Adrenal gland (tissue), 12 donors: ENCODE results near the gene ITPR3. TPM values are rescaled to one million over a fixed set of nuclear protein-coding genes. Genes with fewer than 3 reads are reported as not detected.

Source experiments
- DNase-seq, 7 donors: peaks; one replicate each; pipeline ENCODE4 v3.0.0-alpha.2; 2019 to 2020
- H3K27ac ChIP-seq, 5 donors: fragments of 200-600 bp; sonication (generic) in 4 of 5; 1 replicate in 3 of 5; 2 replicates in 2 of 5; pipeline versions ENCODE4 v1.5.1 to v1.8.0; 2016 to 2020; ENCODE audit warnings: mild to moderate bottlenecking in 1 of 5
- H3K27me3 ChIP-seq: fragments of 200-600 bp; 2 replicates; pipeline ENCODE4 v1.8.0; 2021
- H3K36me3 ChIP-seq, 2 donors: fragments of 200-600 bp; replicated peaks in 1 of 2; 1 replicate in 1 of 2; 2 replicates in 1 of 2; pipeline versions ENCODE4 v1.5.1 to v1.8.0; 2018 to 2022
- H3K4me1 ChIP-seq, 2 donors: fragments of 200-600 bp; replicated peaks in 1 of 2; 1 replicate in 1 of 2; 2 replicates in 1 of 2; pipeline versions ENCODE4 v1.5.1 to v1.8.0; 2018 to 2021
- H3K4me3 ChIP-seq, 4 donors: fragments of 200-600 bp; sonication (generic) in 3 of 4; one replicate each; pipeline ENCODE4 v1.5.1; 2016 to 2018
- H3K9me3 ChIP-seq, 3 donors: fragments of 200-600 bp; sonication (generic) in 1 of 3; replicated peaks in 1 of 3; 1 replicate in 2 of 3; 2 replicates in 1 of 3; pipeline versions ENCODE4 v1.5.1 to v1.8.0; 2016 to 2021
- POLR2A ChIP-seq, 2 donors: fragments of 450-650 bp; IDR thresholded peaks; one replicate each; pipeline ENCODE4 v1.6.1; 2017; ENCODE audit warnings: antibody characterized with exemption in 2 of 2, mild to moderate bottlenecking in 2 of 2, moderate library complexity in 1 of 2
- WGBS, 4 donors: extraction: QIAGEN DNeasy Blood & Tissue Kit in 2 of 4; methylation state at CpG; one replicate each; pipeline versions ENCODE4 v1.1.5 to v1.1.7; 2013 to 2017; 5-methylcytosine and 5-hydroxymethylcytosine counted together
- intact Hi-C, 2 donors: fragments of 100-400 bp; cut with DNase I; formaldehyde crosslinking; loops; one replicate each; pipeline versions ENCODE4 v1.14.1 to v1.15.0; 2022 to 2023
- polyA plus RNA-seq, 3 donors: library from polyadenylated mRNA; stranded (reverse); fragments of 200-250 nt in 2 of 3; fragments of 350-450 nt in 1 of 3; fragmentation: Illumina TruSeq in 1 of 3; extraction: RNeasy Lipid Tissue Mini Kit (QIAGEN cat#74804) in 1 of 3; gene quantifications; one replicate each; pipeline ENCODE4 v1.2.3, GENCODE V29; 2013 to 2014
- total RNA-seq, 9 donors: library from RNA; depleted of rRNA in 4 of 9; stranded (reverse); fragments of >200 nt in 4 of 9; fragments of 120-200 nt in 1 of 9; fragmentation: NEBNext Ultra II Directional in 1 of 9; extraction: Animal tissue kit (Norgen Biotek cat#: 25700) in 1 of 9; gene quantifications; one replicate each; pipeline versions ENCODE4 v1.1.0 to v1.2.4, GENCODE V29; 2013 to 2023
- TF ChIP-seq, protein P1 (sequence below), 6 experiments: fragments of 450-650 bp in 4 of 6; fragments of 200-600 bp in 2 of 6; sonication (generic) in 1 of 6; IDR thresholded peaks; 1 replicate in 5 of 6; 2 replicates in 1 of 6; pipeline versions ENCODE4 v1.5.1 to v1.8.0; 2016 to 2021; ENCODE audit warnings: antibody characterized with exemption in 6 of 6, mild to moderate bottlenecking in 2 of 6, moderate library complexity in 1 of 6
- donor health status: healthy with polysubstance abuse.
- donor health status: Bipolar disorder and iron deficiency.
- donor health status: DM: yes; HTN: yes; CAD: no.
- donor health status: DM: no; HTN: no; CAD: no.
- donor health status: DM: no; HTN: no; CAD: no.
- donor health status: DM: yes; HTN: yes; CAD: no.

The ITPR3 gene
- total and polyA plus RNA-seq, 12 donors, result 1.3 to 38.1 (median 23.9) TPM

DNA sequence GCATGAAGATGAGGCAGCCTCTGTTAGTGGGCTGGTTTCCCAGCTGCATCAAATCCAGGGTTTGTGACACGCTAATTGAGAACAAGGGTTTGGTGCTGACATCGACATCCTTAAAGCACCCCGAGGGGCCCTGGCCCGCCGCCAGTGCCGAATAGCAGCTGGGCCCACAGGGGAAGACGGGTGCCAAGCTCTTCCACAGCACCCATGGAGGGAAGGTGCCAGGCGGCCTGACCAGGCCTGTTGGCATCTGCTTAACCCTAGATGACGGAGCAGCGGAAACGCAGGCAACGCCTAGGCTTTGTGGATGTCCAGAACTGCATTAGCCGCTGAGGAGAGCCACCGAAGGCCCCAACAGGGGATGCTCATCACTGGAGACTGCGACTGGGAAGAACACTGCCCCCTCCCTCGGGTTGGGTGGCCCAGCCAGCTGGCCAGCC is 74.3 kb downstream of the ITPR3 start:
- peak in 1 of 7 donors; percentile 61 for DNase-seq
- no peak for TF ChIP-seq POLR2A (IDR thresholded peaks at IDR 0.05)
- TF ChIP-seq, protein P1, sequence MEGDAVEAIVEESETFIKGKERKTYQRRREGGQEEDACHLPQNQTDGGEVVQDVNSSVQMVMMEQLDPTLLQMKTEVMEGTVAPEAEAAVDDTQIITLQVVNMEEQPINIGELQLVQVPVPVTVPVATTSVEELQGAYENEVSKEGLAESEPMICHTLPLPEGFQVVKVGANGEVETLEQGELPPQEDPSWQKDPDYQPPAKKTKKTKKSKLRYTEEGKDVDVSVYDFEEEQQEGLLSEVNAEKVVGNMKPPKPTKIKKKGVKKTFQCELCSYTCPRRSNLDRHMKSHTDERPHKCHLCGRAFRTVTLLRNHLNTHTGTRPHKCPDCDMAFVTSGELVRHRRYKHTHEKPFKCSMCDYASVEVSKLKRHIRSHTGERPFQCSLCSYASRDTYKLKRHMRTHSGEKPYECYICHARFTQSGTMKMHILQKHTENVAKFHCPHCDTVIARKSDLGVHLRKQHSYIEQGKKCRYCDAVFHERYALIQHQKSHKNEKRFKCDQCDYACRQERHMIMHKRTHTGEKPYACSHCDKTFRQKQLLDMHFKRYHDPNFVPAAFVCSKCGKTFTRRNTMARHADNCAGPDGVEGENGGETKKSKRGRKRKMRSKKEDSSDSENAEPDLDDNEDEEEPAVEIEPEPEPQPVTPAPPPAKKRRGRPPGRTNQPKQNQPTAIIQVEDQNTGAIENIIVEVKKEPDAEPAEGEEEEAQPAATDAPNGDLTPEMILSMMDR (IDR thresholded peaks at IDR 0.05), result no peak
- H3K4me3 ChIP-seq, result no peak overlapping the region
- no peaks in the 10 kb centered on the region for H3K9me3 ChIP-seq
- intact Hi-C loops, result loop anchor here (5.0 kb wide), 1 partner anchor 108 kb away; no protein-coding TSS in a partner anchor
- H3K27ac ChIP-seq, result peak overlapping the region in 2 of 5 donors; percentile 62 to 77
- H3K4me1 ChIP-seq, result peaks cover 11 to 33% of the 10 kb centered on the region in 2 donors
- H3K27me3 ChIP-seq, result no peaks in the 10 kb centered on the region
- WGBS, 4 donors, result 88 to 97% (median 92%) methylated on average over 6 to 16 of the region's 16 CpGs
- peaks cover 0 to 44% of the 10 kb centered on the region in 2 donors for H3K36me3 ChIP-seq

DNA sequence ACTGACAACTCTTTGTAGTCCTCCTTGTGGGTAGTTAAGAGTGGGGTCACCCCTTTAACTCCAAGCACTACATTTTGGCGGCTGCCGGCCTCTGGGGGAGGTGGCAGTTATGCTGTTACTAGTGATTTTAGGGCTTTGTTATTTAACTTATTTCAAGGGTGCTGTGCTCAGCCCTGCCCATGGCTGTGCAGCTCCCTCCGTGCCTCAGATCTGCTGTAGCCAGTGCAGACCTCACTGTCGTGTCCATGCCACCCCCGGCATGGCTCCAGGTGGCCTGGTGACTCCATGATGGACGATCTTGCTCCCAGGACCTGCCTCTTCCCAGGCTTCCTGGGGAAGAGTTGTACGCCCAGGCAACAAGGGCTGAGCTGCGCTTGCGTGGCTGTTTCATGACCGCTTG is 75.0 kb downstream of the ITPR3 start:
- Histone ChIP-seq H3K4me1 (peaks cover 11 to 33% of the 10 kb centered on the region in 2 donors), H3K27ac (peak overlapping the region in 3 of 5 donors; percentile 18 to 77 (median 62)), H3K4me3 (no peak overlapping the region), H3K9me3 (no peaks in the 10 kb centered on the region), H3K36me3 (peaks cover 0 to 40% of the 10 kb centered on the region in 2 donors), H3K27me3 (no peaks in the 10 kb centered on the region)
- DNase-seq, result peak in 1 of 7 donors; percentile 53
- TF ChIP-seq, protein P1 (IDR thresholded peaks at IDR 0.05), result no peak
- no peak for TF ChIP-seq POLR2A (IDR thresholded peaks at IDR 0.05)
- 86 to 92% (median 87%) methylated on average over 9 to 10 of the region's 10 CpGs for WGBS, 4 donors
- intact Hi-C loops, result loop anchor here (5.0 kb wide), 1 partner anchor 109 kb away; no protein-coding TSS in a partner anchor

DNA sequence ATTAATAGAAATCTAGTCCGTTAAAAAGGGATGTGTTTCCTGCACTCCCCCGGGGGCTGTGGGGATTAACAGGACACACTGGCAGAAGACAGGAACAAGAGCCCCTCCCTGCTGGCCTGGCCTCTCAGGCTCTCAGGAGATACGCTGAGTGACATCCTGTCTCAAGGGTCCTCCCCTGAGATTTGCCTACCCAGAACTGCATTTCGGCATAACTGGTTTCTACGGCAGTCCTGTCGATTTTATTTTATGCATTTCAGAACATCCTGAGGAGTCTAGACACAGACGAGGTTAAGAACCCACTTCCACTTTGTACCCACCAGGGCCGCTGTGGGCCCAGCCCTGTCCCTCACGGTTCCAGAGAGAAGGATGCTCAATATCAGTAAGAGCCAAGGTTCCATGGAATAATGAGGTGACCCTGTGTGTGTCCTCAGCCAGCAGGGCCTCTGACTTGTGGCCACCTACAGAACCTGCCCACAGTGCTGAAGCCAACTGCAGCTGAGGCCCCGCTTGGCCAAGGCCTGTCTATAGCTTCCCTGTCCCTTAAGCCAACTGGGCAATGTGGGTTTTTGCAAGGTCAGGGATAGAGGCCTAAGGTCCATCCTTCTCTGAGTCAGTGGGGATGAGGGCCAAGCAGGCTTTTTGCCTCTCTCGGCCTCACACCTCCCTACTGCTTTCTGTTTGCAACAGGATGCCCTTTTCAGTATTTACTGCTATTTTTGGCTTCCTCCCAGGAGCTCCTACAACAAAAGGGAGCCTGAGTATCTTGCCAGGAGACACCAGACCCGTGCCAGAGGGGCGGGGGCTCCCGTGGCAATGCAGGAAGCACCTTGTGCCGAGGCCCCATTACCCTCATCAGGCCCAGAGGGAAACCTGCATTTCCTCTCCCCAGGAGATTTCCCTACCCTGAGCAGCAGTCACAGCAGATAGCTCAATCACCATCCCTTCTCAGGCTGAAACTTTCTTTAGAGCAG is 75.7 kb downstream of the ITPR3 start:
- Histone ChIP-seq H3K4me1 (peaks cover 11 to 33% of the 10 kb centered on the region in 2 donors), H3K36me3 (peaks cover 0 to 32% of the 10 kb centered on the region in 2 donors), H3K4me3 (no peak overlapping the region), H3K27ac (peak overlapping the region in 4 of 5 donors; percentile 18 to 77 (median 51)), H3K27me3 (no peaks in the 10 kb centered on the region), H3K9me3 (no peaks in the 10 kb centered on the region)
- no peak for TF ChIP-seq POLR2A (IDR thresholded peaks at IDR 0.05)
- TF ChIP-seq, protein P1 (IDR thresholded peaks at IDR 0.05), result no peak
- intact Hi-C loops, result loop anchor here (5.0 kb wide), 1 partner anchor 110 kb away; no protein-coding TSS in a partner anchor
- 38 to 49% (median 45%) methylated on average over 15 of the region's 15 CpGs for WGBS, 4 donors
- DNase-seq, result peak; percentile 50 to 90 (median 74)

DNA sequence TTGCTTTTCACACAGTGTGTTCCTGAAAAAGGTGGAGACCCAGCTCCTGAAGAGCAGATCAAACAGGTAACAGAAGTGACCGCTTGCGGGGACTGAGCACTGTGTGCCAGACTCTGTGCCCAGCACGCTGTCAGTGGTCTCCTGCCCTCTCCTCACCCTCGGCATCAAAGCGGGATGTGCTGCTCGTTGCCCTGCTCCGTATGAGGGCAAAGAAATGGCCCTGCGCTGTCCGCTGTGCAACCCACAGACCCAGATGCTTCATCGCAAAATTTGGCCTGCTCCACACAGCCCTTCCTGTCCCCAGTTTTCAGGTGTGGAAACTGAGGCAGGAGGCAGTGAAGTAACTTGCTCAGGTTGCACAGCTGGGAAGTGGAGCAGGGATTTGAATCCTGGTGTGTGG is 76.7 kb downstream of the ITPR3 start:
- Histone ChIP-seq H3K27me3 (no peaks in the 10 kb centered on the region), H3K4me3 (no peak overlapping the region), H3K36me3 (peaks cover 0 to 22% of the 10 kb centered on the region in 2 donors), H3K9me3 (no peaks in the 10 kb centered on the region), H3K4me1 (peaks cover 11 to 33% of the 10 kb centered on the region in 2 donors), H3K27ac (peak overlapping the region in 2 of 5 donors; percentile 13 to 77)
- WGBS, 4 donors, result 91 to 97% (median 95%) methylated on average over 10 of the region's 10 CpGs
- no peak for DNase-seq
- intact Hi-C loops, result loop anchor here (5.0 kb wide), 1 partner anchor 111 kb away; no protein-coding TSS in a partner anchor
- TF ChIP-seq POLR2A (IDR thresholded peaks at IDR 0.05), result no peak
- TF ChIP-seq, protein P1 (IDR thresholded peaks at IDR 0.05), result no peak
